ENCODE results near the gene LIME1.

DNA sequence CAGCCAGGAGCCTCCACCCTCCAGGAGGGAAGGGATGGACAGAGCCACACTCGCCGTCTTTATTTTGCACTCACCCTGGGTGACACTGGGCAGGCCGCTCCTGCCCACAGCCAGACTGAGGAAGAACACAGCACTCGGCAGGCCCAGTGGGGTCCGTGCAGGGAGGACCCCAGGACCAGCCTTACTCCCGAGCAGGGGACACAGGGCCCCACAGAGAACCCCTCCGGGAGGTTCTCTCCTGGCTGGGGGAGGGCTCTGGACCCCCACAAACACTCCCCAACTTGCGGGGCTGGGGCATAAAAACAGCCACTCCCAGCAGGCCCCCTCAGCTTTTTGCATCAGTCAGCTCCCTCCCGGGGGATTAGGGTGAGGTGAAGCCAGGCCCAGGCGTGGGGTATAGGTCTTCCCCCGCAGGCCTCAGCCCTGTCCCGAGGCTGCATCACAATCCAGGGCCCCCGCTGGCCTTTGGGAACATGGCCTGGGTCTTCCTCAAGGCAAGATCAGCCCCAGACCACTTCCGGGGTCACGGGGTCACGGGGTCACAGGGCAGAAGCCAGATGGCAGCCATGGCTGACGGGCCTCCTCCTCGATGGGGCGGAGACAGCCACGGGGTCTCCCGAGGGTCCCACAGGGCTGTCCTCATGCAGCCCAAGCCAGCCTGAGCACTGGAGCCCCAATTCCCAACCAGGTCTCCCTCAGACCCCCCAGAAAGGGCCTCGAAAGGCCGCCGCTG, 36.8 kb upstream of the LIME1 start:
- TF ChIP-seq, protein P1, sequence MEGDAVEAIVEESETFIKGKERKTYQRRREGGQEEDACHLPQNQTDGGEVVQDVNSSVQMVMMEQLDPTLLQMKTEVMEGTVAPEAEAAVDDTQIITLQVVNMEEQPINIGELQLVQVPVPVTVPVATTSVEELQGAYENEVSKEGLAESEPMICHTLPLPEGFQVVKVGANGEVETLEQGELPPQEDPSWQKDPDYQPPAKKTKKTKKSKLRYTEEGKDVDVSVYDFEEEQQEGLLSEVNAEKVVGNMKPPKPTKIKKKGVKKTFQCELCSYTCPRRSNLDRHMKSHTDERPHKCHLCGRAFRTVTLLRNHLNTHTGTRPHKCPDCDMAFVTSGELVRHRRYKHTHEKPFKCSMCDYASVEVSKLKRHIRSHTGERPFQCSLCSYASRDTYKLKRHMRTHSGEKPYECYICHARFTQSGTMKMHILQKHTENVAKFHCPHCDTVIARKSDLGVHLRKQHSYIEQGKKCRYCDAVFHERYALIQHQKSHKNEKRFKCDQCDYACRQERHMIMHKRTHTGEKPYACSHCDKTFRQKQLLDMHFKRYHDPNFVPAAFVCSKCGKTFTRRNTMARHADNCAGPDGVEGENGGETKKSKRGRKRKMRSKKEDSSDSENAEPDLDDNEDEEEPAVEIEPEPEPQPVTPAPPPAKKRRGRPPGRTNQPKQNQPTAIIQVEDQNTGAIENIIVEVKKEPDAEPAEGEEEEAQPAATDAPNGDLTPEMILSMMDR (IDR thresholded peaks at IDR 0.05), result no peak
- TF ChIP-seq POLR2A (IDR thresholded peaks at IDR 0.05), result no peak
- TF ChIP-seq EP300 (IDR thresholded peaks at IDR 0.05), result no peak
- no peak for TF ChIP-seq POLR2AphosphoS5 (IDR thresholded peaks at IDR 0.05)

All from suprapubic skin (tissue), 4 donors.